ENCODE results near the gene PRKCB.
A peak's percentile ranks its signal among the peaks of the same experiment; 100 is the strongest.

DNA sequence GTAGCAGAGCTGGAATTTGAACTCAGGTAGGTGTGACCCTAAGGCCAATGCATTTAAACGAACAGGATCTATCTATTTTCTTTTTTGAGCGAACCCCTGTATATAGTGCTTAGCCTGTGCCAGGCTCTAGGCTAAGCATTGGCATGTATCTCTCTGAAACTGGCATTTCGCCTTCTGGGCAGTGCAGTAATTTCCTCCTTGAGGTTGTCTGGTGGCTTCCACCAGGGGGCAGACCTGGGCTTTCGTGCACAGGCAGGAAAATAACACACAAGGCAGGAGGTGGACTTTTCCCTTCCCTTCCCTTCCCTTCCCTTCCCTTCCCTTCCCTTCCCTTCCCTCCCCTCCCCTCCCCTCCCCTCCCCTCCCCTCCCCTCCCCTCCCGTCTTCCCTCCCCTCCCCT lies 34.4 kb upstream of the PRKCB start:
- TF ChIP-seq, protein P1, sequence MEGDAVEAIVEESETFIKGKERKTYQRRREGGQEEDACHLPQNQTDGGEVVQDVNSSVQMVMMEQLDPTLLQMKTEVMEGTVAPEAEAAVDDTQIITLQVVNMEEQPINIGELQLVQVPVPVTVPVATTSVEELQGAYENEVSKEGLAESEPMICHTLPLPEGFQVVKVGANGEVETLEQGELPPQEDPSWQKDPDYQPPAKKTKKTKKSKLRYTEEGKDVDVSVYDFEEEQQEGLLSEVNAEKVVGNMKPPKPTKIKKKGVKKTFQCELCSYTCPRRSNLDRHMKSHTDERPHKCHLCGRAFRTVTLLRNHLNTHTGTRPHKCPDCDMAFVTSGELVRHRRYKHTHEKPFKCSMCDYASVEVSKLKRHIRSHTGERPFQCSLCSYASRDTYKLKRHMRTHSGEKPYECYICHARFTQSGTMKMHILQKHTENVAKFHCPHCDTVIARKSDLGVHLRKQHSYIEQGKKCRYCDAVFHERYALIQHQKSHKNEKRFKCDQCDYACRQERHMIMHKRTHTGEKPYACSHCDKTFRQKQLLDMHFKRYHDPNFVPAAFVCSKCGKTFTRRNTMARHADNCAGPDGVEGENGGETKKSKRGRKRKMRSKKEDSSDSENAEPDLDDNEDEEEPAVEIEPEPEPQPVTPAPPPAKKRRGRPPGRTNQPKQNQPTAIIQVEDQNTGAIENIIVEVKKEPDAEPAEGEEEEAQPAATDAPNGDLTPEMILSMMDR (IDR thresholded peaks at IDR 0.05; ENCODE audit: insufficient read depth, low read length) = peak; percentile 70
- TF ChIP-seq, protein P2, sequence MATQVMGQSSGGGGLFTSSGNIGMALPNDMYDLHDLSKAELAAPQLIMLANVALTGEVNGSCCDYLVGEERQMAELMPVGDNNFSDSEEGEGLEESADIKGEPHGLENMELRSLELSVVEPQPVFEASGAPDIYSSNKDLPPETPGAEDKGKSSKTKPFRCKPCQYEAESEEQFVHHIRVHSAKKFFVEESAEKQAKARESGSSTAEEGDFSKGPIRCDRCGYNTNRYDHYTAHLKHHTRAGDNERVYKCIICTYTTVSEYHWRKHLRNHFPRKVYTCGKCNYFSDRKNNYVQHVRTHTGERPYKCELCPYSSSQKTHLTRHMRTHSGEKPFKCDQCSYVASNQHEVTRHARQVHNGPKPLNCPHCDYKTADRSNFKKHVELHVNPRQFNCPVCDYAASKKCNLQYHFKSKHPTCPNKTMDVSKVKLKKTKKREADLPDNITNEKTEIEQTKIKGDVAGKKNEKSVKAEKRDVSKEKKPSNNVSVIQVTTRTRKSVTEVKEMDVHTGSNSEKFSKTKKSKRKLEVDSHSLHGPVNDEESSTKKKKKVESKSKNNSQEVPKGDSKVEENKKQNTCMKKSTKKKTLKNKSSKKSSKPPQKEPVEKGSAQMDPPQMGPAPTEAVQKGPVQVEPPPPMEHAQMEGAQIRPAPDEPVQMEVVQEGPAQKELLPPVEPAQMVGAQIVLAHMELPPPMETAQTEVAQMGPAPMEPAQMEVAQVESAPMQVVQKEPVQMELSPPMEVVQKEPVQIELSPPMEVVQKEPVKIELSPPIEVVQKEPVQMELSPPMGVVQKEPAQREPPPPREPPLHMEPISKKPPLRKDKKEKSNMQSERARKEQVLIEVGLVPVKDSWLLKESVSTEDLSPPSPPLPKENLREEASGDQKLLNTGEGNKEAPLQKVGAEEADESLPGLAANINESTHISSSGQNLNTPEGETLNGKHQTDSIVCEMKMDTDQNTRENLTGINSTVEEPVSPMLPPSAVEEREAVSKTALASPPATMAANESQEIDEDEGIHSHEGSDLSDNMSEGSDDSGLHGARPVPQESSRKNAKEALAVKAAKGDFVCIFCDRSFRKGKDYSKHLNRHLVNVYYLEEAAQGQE (IDR thresholded peaks at IDR 0.05; ENCODE audit: insufficient replicate concordance, low read depth) = no peak
- TF ChIP-seq POLR2AphosphoS5 (IDR thresholded peaks at IDR 0.05; ENCODE audit: low read depth) = no peak
- TF ChIP-seq GABPA (IDR thresholded peaks at IDR 0.05; ENCODE audit: low read depth) = no peak

Measured in HL-60 (cell line).